Activated T-cell treated with anti-CD3 and anti-CD28 coated beads for 48 hours (primary cell): ENCODE data around the gene APOD.

Experiments
- DNase-seq: peaks from one replicate; pipeline ENCODE4 v3.0.0-alpha.2; 2020; ENCODE audit warnings: low read depth

Gene APOD

DNA sequence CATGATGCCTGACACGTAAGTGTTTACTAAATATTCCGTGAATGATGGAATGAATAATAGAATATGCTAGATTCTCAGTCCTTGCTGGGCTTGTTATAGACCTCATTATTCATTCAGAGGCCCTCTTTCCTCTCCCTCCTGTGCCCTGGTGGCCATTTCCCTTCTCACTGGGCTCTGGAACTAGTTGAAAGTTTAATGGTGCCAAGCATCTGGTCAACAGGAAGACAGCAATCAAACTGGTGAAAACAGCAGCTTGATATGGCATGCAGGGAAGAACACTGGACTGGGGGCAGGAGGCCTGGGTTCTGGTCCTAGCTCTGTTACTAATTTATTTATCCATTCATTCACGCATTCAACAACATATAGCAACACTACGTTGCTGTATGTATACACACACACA is 3.7 kb upstream of the APOD start:
- DNase-seq, result no peak

DNA sequence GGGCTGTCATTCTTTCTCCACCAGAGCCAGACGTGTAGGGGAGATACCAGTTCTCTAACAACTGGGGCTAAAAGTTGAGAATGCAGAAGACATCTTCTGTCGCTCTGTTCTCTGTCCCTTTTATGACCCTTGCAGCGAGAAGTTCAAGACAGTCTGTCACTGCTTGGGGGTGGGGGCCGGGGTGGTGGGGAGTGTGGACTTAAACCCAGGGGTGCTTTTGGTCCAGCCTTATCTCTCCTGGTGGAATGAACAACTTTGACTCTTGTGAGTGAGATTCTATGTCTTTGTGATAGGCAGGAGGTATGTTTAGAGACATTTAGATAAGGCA is 767 bp upstream of the APOD start:
- no peak for DNase-seq

DNA sequence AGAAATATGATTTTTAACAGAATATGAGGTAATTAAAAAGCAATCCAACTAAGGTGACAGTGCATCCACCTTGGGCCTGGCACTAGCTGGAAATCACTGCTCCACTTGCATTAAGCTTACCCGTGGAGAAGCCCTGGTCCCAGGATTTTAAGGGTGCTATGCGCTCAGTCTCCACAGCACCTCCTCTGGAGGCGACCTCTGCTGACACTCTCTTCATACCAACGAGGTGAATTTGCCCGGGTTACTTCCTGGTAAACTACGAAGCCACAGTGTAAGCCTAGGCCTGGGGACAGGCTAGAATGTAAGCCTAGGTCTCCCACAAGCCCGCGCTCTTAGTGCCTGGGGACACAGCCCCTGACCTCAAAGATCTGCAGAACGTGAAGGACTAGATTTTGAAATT is 793 bp downstream of the APOD start:
- no peak for DNase-seq

DNA sequence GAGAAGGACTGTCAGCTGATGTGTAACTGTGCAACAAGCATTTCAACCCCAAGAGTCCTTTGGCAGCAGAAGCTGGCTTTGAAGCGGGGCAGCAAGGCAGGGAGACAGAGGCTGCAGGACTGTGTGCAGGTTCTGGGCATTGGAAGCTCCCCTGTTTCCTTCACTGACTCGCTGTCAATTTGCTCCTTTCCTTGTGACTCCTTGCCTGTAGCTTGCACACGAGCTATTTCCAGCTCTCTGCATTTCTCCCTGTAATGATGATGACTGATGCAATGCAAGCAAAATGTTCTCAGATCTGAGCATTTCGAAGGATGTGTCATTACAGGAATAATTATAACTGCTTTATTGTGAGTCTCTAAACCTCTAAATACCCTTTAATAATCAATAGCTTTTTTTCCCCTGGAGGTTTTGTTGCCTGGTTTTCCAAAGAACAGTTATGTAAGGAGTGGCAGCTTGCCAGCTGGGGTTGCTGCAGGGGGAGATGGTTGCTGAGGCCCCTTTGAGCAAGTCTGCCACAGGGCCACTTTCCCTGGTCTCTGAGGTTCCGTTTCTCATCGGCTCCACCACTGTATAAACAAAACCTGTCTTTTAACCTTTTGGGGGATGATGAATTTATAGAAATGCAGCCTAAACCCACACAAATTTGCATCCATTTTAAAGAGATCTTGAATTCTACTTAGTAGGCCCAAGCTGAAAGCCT is 2.8 kb downstream of the APOD start:
- DNase-seq, result no peak

DNA sequence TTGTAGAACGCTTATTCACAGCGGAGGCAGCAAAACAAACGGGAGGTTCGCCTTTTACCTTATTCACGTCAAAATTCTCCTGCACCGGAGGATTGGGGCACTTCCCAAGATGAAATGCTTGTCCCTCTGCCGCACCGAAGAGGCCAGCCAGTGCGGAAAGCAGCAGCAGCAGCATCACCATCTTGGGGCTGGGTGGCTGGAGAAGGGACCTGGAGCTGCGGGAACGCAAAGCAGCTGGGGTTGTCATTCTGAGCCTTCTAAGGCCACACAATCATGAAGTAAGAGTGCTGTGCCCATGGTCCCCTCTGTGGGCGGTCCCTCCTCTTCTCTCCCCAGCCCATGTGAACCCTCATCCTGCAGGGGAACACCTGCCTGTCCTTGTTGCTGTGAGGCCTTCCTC is 4.5 kb downstream of the APOD start:
- no peak for DNase-seq

DNA sequence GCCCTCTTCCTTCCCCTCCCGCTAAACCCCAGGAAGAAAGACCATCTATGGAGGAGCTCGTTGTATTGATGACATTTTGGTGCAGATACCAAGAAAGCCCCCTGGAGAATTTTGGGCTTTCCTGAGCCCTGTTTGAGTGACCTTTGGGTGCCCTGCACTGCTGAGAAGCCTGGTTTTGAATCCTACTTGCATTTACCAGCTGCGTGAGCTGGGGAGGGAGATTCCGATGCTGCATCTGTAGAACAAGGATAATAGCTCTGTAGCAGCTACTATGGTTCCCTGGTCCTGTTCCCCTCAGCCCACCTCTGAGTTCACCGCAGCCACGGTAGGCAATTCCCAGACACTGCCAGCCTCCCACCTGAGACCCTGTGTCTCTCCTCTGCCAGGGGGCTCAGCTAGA is 5.2 kb downstream of the APOD start:
- DNase-seq, result no peak

DNA sequence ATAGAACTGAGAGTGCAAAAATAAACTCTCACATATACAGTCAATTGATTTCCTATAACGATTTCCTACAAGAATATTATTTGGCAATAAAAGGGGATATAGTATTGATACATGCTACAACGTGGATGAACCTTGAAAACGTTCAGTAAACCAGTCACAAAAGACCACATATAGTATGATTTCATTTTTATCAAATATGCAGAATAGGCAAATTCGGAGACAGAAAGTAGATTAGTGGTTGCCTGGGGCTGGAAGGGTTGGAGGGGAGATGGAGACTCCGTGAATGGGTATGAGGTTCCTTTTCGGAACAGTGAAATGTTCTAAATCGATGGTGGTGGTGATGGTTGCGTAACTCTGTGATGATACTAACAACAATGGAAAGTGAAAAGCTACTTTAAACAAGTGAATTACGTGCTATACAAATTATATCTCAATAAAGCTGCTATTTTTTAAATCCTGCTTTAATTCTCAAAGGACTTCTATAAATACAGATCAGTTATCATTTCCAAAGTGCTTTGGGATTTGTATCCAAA is 6.0 kb downstream of the APOD start:
- no peak for DNase-seq

DNA sequence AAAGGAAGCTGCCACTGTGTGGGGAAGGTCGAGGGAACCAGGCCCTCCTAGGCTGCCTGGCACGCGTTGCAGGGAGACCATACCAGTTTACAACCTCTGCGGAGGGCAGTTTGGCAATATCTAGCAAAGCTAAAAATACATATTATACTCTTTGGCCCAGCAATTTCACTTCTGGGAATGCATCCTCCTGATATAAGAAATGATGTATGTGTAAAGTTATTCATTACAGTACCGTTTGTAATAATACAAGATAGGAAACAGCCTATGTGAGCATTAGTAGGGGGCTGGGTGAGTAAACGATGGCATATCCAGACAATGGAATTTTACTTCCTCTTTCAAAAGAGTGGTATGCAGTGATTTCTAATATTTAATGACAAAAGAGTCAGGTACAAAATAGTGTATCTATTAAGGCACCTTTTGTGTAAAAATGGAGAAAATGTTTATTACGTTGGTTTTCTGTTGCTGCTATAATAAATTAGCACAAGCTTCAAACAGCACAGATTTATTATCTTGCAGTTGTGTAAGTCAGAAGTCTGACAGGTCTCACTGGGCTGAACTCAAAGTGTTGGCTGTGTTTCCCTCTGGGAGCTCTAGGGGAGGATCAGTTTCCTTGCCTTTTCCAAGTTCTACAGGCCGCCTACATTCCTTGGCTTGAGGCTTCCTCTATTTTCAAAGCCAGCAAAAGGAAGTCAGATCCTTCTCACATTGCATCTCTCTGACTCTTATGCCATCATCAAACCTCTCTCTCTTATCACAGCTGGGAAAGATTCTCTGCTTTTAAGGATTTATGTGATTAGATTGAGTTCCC is 9.0 kb downstream of the APOD start:
- no peak for DNase-seq

DNA sequence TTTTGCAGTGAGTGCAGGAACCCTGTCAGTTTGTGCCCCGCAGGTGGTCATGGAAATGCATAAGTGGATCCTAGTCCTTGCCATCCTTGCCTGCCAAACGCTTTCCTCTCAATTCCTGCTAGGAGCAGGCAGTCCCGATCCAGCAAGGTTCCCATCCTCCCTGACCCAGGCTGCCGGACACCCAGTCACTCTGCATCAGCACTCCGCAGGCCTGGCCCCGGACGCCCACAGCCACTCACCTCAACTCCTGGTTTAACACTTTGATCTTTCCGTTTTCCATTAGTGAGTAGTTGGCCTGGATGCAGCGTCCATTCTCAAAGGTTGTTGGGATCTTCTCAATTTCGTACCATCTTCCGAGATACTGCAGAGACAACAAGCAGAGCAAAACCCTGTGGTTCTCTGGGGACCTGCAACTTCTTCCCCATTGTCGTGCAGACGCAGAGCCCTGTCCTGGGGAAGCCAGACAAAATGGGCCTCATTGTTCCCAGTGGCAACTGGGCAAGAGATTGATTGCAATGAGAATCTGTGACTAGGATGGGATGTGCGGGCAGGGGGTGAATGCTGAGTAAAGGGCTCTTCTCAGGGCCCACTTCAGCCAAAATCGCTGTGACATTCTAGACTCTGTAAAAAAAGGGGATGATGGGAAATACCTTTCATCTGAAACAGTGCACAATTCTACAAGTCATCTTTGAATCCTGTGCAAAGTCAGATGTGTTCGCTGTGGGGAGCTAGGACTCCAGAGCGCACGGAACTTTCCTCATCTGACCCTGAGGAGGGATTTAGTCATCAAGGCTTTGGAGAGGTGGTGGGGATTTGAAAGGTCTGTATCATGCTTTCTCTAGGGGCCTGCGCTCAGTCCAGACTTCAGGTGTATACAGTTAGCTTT is 9.9 kb downstream of the APOD start:
- no peak for DNase-seq

DNA sequence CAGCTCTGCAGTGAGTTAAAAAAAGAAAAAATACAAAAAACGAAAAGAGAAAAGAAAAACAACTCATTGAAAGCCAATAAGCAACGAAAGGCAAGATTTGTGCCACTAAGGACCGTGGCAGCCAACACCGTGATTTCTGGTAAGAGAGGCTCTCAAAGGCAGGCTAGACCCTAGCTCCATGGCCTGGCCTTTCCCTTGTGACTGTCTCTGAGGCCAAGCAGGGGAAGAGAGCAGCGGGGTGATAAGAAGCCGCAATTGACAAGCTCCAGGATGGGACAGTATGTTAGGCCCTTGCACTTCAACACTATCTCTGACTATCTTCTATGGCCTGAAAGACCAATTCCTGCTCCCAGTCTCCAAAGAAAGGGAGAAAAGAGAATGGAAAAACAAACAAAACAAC is 12.4 kb downstream of the APOD start:
- no peak for DNase-seq

DNA sequence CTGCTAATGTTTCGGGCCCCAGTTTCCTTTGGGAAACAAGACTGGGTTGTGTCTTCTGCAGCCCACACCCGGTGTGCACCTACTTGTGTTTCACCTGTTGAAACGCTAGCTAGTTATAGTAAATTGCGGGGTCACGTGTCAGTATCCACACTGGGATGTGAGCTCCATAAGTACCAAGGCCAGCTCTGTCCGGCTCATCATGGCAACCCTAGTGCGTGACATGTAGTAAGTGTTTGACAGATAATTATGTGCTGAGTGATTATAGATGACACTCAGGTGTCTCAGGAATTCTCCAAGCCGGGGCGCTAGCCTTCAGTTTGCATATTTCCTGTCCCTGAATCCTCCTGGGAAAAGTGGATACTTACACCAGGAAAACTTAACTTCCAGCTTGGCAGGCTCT is 12.8 kb downstream of the APOD start:
- no peak for DNase-seq

DNA sequence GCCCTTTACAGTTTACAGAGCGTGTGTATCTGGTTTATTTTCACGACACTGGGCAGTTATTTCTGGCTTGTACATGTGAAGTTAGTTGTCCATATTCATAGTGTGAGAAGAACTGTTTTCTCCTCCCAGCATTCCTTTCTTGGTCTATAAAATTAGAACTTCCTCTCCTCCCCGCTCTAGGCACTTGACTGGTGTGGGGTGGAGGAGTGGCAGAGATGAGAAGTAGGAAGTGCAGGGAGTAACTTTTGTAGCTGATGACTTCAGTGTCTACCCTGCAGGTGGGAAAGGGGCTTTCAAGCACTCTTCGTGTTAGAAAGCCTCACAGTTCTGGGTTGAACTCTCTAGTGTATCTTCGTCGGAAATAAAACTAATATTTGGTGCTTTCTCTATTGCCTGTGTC is 13.4 kb downstream of the APOD start:
- DNase-seq, result no peak

DNA sequence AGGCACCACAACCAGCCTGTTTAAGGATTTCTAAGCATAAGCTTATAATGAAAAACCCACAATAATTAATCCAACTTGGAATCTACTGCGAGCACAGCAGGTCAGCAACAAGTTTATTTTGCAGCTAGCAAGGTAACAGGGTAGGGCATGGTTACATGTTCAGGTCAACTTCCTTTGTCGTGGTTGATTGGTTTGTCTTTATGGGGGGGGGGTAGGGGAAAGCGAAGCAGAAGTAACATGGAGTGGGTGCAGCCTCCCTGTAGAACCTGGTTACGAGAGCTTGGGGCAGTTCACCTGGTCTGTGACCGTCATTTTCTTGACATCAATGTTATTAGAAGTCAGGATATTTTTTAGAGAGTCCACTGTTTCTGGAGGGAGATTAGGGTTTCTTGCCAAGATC is 15.1 kb downstream of the APOD start:
- DNase-seq, result no peak

DNA sequence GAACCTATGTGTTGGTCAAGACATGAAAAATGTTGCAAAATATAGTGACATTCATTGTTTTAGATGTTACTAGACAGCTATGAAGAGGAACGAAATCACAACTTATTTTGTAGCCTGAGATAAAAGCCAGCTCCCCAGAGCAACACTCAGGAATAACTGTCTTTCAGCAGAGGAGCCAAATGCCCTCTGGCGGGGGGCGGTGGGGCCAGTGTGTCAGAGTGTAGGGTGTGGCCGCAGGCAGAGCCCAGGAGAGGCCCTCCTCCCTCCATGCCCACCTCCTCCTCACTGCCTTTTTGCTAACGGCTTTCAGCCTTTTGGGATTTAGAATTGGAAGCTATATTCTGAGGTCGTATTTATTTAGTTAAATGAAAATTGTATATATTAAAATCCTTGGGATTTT is 16.9 kb downstream of the APOD start:
- DNase-seq, result no peak

DNA sequence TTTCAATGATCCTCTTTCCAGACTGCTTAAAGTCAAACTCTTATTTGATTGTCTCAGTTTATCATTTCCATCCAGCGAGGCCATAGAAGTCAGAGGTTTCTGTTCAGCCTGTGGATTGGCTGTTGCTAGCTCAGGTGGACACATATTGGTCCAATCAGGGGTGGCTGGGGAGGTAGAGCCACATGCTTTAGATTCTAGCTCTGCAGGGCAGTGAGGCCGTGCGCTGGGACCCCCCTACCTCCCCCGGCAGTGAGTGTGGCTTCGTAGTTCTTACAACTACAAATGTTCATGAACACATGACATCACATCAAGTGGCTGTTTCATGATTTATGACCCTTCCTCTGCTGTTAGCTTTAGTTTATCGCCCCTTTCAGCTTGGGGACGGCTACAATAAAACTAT is 18.0 kb downstream of the APOD start:
- DNase-seq, result no peak

DNA sequence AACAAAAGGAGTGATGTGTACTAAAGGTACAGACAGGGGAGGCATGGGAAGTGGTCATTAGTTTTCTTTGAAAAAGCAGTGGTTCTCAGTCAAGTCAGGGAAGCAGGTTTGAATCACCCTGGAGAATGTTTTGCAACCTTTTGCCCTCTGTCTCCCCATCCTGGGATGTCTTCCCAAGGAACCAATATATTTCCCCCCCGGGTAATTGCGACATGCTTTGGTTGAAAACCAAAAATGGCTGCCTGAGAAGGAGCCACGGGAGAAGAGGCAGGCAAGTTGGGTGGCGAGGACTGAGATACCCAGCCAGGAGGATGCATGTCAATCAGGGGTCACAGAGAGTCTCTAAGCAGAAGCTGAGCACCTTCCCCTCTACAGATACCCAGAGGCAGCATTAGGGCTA is 20.4 kb downstream of the APOD start:
- no peak for DNase-seq

DNA sequence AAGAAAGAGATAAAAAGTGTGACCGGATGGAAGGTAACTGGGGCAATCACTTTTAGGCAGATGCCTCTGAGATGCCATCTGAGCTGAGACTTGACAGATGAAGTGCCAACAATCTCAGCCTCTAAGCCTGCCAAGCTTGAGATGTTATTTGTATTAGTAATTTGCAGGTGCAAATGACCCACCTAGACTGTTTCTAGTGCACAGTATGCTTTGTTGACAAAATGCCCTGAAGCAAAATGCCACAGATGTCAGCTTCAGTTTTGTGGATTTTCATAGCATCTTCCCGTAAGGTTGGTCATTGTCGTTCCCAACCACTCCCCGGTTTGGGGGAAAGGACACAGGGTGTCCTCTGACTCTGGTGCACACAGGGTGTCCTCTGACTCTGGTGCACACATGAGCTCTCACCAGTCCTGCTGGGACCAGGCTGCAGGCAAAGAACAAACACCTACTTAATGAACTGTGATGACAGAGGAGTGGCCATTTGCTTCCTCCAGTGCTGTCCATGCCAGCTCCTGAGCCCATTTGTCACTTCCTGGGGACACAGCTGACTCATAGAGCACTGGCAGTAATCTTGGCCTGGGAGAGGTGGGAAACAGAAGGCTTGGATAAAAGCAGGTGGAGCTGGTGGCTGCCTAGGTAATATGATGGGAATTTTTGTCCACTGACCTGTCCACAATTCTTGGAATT is 23.9 kb downstream of the APOD start:
- no peak for DNase-seq

DNA sequence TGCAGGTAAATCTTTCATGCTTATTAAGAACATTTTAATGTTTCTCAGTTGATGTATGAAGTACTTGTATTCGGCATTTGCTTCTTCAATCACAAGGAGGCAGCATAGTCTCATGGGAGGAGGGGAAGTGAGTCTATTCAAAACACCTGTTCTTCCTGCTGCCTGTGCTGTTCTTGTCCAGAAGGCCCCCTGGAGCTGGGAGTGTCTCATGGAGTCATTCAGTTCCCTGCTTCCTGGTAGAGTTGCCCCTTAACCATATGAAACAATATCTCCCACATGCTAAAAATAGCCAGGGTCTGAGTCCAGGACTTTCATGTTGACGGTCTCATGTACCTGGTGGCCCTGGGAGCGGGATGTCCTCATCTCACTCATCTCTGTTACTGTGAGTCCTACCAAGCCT is 25.1 kb downstream of the APOD start:
- no peak for DNase-seq

DNA sequence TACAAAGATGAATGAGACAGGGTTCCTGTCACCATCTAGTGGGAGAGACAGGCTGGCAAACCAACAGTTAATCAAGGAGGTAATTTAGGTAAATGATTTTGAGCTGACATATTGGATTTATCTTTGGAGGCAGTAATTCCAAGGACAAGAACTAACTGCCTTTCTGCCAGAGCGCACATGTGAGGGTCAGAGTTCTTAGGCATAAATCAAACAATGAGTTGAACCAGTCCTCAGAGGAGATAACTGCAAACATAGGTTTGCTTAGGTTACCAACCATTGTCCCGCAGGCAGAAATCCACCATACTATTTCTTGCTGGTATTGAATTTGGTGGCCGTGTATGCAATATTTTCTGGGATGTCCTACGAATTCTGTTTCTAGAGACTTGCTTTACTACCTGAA is 26.4 kb downstream of the APOD start:
- no peak for DNase-seq

DNA sequence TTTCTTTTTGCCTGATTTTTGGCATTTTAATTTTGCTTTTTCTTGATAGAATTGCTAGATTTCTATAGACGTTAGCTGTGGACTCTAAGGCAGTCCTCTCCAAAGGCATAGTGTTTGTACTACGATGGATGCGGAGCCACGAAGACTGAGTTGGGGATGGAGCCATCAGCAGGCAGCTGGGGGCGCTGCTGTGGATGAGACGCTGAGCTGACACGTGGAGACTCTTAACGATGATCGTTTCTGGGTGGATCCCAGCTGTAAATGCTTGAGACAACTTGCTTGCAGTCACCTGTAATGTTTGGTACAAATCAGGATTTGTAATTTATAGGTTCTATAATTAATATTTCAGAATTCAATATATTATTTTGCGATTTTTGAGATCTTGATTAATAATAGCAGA is 27.4 kb downstream of the APOD start:
- peak; percentile 24 for DNase-seq

DNA sequence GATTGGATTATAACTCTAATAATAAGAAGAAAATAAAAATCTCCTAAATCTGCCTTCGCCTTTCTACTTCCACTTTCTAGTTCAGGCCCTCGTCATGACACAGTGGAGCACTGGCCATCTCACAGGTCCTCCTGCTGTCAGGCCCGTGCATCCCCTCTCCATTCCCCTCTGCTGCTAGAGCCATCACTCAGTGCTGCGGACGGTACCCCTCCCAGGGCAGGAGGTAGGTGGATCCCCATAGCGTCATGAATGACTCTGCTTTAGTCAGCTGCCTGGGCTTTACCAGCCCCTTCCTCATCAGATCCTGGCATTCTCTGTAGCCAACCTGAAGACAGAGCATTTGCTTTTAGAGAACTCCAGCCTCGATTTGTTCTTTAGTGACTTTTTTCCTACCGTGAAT is 28.6 kb downstream of the APOD start:
- DNase-seq, result no peak

DNA sequence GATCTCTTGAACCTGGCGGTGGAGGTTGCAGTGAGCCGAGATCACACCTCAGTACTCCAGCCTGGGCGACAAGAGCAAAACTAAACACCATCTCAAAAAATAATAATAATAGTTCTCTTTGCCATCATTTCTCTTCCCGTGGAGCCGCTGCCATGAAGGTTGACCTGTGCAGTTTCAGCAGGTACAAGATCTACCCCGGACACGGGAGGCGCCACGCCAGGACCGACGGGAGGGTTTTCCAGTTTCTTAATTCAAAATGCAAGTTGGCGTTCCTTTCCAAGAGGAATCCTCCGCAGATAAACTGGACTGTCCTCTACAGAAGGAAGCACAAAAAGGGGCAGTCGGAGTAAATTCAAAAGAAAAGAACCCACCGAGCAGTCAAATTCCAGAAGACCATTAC is 29.3 kb downstream of the APOD start:
- DNase-seq, result no peak
